SK-N-SH (cell line): ENCODE measurements around the gene PXDC1. TPM values are rescaled to one million over a fixed set of nuclear protein-coding genes. Genes with fewer than 3 reads are reported as not detected.

Experiments used
- CTCF ChIA-PET: fragments of 300-600, 350-600 bp; formaldehyde crosslinking; extraction: SDS; loops from one replicate; lab custom pipeline; 2021; lab: Yijun Ruan, JAX
- POLR2A ChIA-PET: fragments of 350-600 bp; sonication (Branson Sonifier 250); formaldehyde crosslinking; extraction: SDS; loops from one replicate; lab custom pipeline; 2020; ENCODE audit warnings: antibody characterized with exemption, inconsistent platforms; lab: Yijun Ruan, JAX
- DNase-seq: peaks from one replicate; pipeline ENCODE4 v3.0.0; 2012
- H2AFZ ChIP-seq: fragments of 200-600 bp; sonication (generic); 2 replicates; pipeline ENCODE4 v1.8.1; 2016; ENCODE audit warnings: antibody characterized with exemption, mild to moderate bottlenecking, low read depth
- H3F3A ChIP-seq: fragments of 200-600 bp; sonication (generic); replicated peaks from 2 replicates; pipeline ENCODE3; 2016; ENCODE audit warnings: antibody characterized with exemption, mild to moderate bottlenecking; ENCODE audit not compliant: insufficient read depth
- H3K27ac ChIP-seq, 2 experiments: fragments of 200-500 bp in 1 of 2; fragments of 200-600 bp in 1 of 2; sonication (Bioruptor generic) in 1 of 2; sonication (generic), shearing (Covaris generic) in 1 of 2; 2 replicates each; pipeline versions ENCODE4 v1.5.1 to v1.6.1; 2014 to 2016; ENCODE audit warnings: low read depth in 2 of 2, inconsistent platforms in 1 of 2, low read length in 1 of 2, mild to moderate bottlenecking in 1 of 2, mixed read lengths in 1 of 2
- H3K27me3 ChIP-seq: fragments of 200-600 bp; sonication (generic), shearing (Covaris generic); 2 replicates; pipeline ENCODE4 v1.6.1; 2016; ENCODE audit warnings: mixed run types; ENCODE audit not compliant: insufficient read depth
- H3K36me3 ChIP-seq, 2 experiments: fragments of 200-500 bp in 1 of 2; fragments of 200-600 bp in 1 of 2; sonication (Bioruptor generic) in 1 of 2; sonication (generic) in 1 of 2; replicated peaks in 1 of 2; 2 replicates each; pipeline versions ENCODE3 to v1.5.1; 2014 to 2016; ENCODE audit warnings: low read length in 1 of 2, mild to moderate bottlenecking in 1 of 2; ENCODE audit not compliant: insufficient read depth in 2 of 2, control insufficient read depth in 1 of 2
- H3K4me1 ChIP-seq, 2 experiments: fragments of 200-500 bp in 1 of 2; fragments of 200-600 bp in 1 of 2; sonication (Bioruptor generic) in 1 of 2; sonication (generic), shearing (Covaris generic) in 1 of 2; 2 replicates each; pipeline versions ENCODE4 v1.5.1 to v1.6.1; 2014 to 2016; ENCODE audit warnings: low read depth in 1 of 2, low read length in 1 of 2, mixed run types in 1 of 2; ENCODE audit not compliant: insufficient read depth in 2 of 2, control insufficient read depth in 1 of 2
- H3K4me2 ChIP-seq: fragments of 200-600 bp; sonication (generic), shearing (Covaris generic); 2 replicates; pipeline ENCODE4 v1.6.1; 2017; ENCODE audit warnings: mixed run types
- H3K4me3 ChIP-seq, 2 experiments: fragments of 200-500 bp in 1 of 2; fragments of 200-600 bp in 1 of 2; sonication (Bioruptor generic) in 1 of 2; sonication (generic), shearing (Covaris generic) in 1 of 2; 2 replicates each; pipeline versions ENCODE4 v1.5.1 to v1.8.1; 2014 to 2016; ENCODE audit warnings: low read depth in 2 of 2, inconsistent platforms in 1 of 2, low read length in 1 of 2, mild to moderate bottlenecking in 1 of 2, mixed read lengths in 1 of 2, moderate library complexity in 1 of 2
- H3K79me2 ChIP-seq: fragments of 200-600 bp; sonication (generic); 2 replicates; pipeline ENCODE4 v1.8.1; 2017; ENCODE audit warnings: mild to moderate bottlenecking; ENCODE audit not compliant: insufficient read depth
- H3K9ac ChIP-seq: fragments of 200-600 bp; sonication (generic); 2 replicates; pipeline ENCODE4 v1.6.1; 2017; ENCODE audit warnings: mixed run types
- H3K9me2 ChIP-seq: fragments of 200-600 bp; sonication (generic); 2 replicates; pipeline ENCODE4 v1.6.1; 2017; ENCODE audit warnings: mixed run types
- H3K9me3 ChIP-seq: fragments of 200-600 bp; sonication (generic); 2 replicates; pipeline ENCODE4 v1.6.1; 2017; ENCODE audit warnings: mixed run types, mild to moderate bottlenecking, moderate library complexity
- H4K20me1 ChIP-seq: fragments of 200-600 bp; sonication (generic); 2 replicates; pipeline ENCODE4 v1.6.1; 2017; ENCODE audit warnings: mild to moderate bottlenecking, mixed run types; ENCODE audit not compliant: insufficient read depth
- CTCF ChIP-seq: fragments of 200-600 bp; sonication (generic); IDR thresholded peaks from 2 replicates; pipeline ENCODE4 v1.6.1; 2017; ENCODE audit warnings: antibody characterized with exemption, mild to moderate bottlenecking, moderate library complexity
- ELF1 ChIP-seq: IDR thresholded peaks from 2 replicates; pipeline ENCODE4 v1.4.0; 2012
- EP300 ChIP-seq, 2 experiments: IDR thresholded peaks; 2 replicates each; pipeline versions ENCODE4 v1.4.0 to v1.6.1; 2012; ENCODE audit warnings: borderline replicate concordance in 1 of 2, low read depth in 1 of 2, low read length in 1 of 2
- EZH2phosphoT487 ChIP-seq: fragments of 200-600 bp; sonication (generic); IDR thresholded peaks from 2 replicates; pipeline ENCODE4 v1.6.1; 2017; ENCODE audit warnings: low read depth, mixed run types, mild to moderate bottlenecking, antibody characterized with exemption, moderate library complexity, borderline replicate concordance
- FOSL2 ChIP-seq: IDR thresholded peaks from 2 replicates; pipeline ENCODE4 v1.4.0; 2012; ENCODE audit warnings: low read depth, mild to moderate bottlenecking, moderate library complexity, borderline replicate concordance
- IRF3 ChIP-seq: fragments of 150-350 bp; IDR thresholded peaks from 2 replicates; pipeline ENCODE4 v1.6.1; 2016; ENCODE audit warnings: mild to moderate bottlenecking, low read depth, low read length
- JUND ChIP-seq: IDR thresholded peaks from 2 replicates; pipeline ENCODE4 v1.4.0; 2012
- MEF2A ChIP-seq: IDR thresholded peaks from 2 replicates; pipeline ENCODE4 v1.4.0; 2012; ENCODE audit warnings: low read depth, borderline replicate concordance
- MXI1 ChIP-seq: IDR thresholded peaks from 2 replicates; pipeline ENCODE4 v1.6.1; 2012; ENCODE audit warnings: mild to moderate bottlenecking, low read depth, low read length, improper control_type of control experiment
- NFIC ChIP-seq: IDR thresholded peaks from 2 replicates; pipeline ENCODE4 v1.4.0; 2012; ENCODE audit warnings: borderline replicate concordance
- RAD21 ChIP-seq: IDR thresholded peaks from 2 replicates; pipeline ENCODE4 v1.6.1; 2012; ENCODE audit warnings: mild to moderate bottlenecking, low read length
- RCOR1 ChIP-seq: fragments of 150-350 bp; IDR thresholded peaks from 2 replicates; pipeline ENCODE4 v1.6.1; 2017; ENCODE audit warnings: antibody characterized with exemption, low read length
- RFX5 ChIP-seq: IDR thresholded peaks from 2 replicates; pipeline ENCODE4 v1.6.1; 2012; ENCODE audit warnings: mild to moderate bottlenecking, improper control_type of control experiment, low read length
- SMC3 ChIP-seq: IDR thresholded peaks from 2 replicates; pipeline ENCODE4 v1.6.1; 2012; ENCODE audit warnings: low read depth, low read length, improper control_type of control experiment
- TCF12 ChIP-seq: IDR thresholded peaks from 2 replicates; pipeline ENCODE4 v1.4.0; 2012
- YY1 ChIP-seq: IDR thresholded peaks from 2 replicates; pipeline ENCODE4 v1.4.0; 2012; ENCODE audit warnings: low read depth, mild to moderate bottlenecking
- WGBS: methylation state at CpG from one replicate; pipeline ENCODE4 v1.1.6; 2017; ENCODE audit warnings: low lambda C conversion rate; 5-methylcytosine and 5-hydroxymethylcytosine counted together
- polyA plus RNA-seq, 3 experiments: library from polyadenylated mRNA; depleted of rRNA; stranded (reverse); fragments of >200 nt; gene quantifications; 2 replicates each; pipeline ENCODE4 v1.2.3, GENCODE V29; 2012
- TF ChIP-seq, protein P1 (sequence below): IDR thresholded peaks from 2 replicates; pipeline ENCODE4; 2012

PXDC1 gene
- polyA plus RNA-seq, 1 of the 3 experiments (the other 2 are of a cell fraction): 14.1 TPM

DNA sequence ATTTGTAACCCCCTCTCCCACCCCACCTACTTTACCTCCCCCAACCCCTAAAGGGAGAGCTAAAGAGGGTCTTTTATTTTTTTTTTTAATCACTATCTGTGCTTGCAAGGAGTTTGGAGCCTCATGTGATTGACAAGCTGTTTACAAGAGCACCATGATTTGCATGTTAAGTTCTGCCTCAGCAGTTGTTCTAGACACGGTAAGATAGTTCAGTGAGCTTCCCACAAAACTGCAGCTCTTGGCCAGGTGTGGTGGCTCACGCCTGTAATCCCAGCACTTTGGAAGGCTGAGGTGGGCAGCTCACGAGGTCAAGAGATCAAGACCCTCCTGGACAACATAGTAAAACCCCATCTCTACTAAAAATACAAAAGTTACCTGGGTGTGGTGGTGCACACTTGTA lies 5.0 kb upstream of the PXDC1 start:
- Histone ChIP-seq H3K9me3 (no peaks in the 10 kb centered on the region), H3K9ac (no peak overlapping the region), H4K20me1 (no peaks in the 10 kb centered on the region), H3F3A (peaks cover 34% of the 10 kb centered on the region), H3K9me2 (no peaks in the 10 kb centered on the region), H3K4me3 (no peak overlapping the region), H3K27me3 (no peaks in the 10 kb centered on the region), H3K36me3 (no peaks in the 10 kb centered on the region), H3K27ac (no peak overlapping the region), H3K4me1 (peaks cover 4% of the 10 kb centered on the region in 2 experiments; a peak in 2 of 4 replicates), H3K4me2 (no peak overlapping the region), H3K79me2 (peaks cover 10% of the 10 kb centered on the region; the same call in 1 of the 2 replicates), H2AFZ (no peak overlapping the region)
- WGBS: 87% methylated on average over 3 of the region's 3 CpGs
- POLR2A ChIA-PET: no interaction called here
- TF ChIP-seq YY1: no peak
- CTCF ChIA-PET: interaction anchor here (0.9 to 2.2 kb wide), 3 partner anchors 15 to 234 kb away, joined by 3 to 8 read pairs (median 7); partner anchors contain the start of gene FAM50B
- no peak for DNase-seq

DNA sequence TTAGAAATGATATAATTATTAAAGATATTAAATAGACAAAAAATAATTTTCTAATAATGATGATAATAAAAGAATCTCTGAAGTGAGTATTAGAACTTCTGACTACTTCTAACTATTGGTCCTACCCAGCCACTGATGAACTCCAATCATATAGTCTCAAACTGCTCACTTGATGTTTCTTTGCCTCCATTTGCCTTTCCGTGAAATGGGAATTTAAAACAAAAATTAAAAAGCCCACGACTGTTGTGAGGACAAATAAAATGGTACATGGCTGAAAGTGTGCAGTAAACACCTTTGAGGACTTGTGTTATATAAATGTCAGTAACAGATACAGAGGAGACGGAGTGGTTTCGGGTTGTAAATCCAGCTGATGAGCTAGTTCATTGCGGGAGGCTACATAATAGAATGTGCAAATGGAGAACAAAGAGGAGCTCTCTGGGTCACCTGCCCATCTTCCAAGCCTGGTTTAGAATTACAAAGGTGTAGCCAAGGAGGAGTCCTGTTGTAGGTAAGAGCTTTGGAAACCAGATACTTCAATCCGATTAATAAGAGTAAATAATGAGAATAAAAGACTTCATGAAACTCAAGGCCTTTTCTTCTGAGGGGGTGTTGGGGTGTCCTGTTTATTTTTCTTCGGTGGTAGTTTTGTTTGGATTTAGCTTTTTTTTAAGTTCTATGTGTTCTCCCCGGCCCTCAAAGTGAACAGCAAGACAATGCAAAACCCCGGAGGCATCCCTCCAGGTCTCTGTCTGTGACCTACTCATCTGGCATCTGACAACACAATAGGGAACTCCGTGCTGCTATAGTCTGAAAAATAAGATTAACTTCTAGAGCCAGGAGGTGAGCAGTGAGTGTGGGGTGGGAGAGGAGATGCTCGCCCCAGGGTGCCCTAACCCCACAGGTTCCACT lies 4.4 kb upstream of the PXDC1 start:
- H4K20me1 ChIP-seq: no peaks in the 10 kb centered on the region
- H3K36me3 ChIP-seq: no peaks in the 10 kb centered on the region
- no peaks in the 10 kb centered on the region for H3K9me3 ChIP-seq
- TF ChIP-seq EZH2phosphoT487: no peak
- TF ChIP-seq FOSL2: no peak
- no peak for TF ChIP-seq MEF2A
- no peak for TF ChIP-seq JUND
- no peak for TF ChIP-seq CTCF
- TF ChIP-seq SMC3: no peak
- TF ChIP-seq RAD21: no peak
- no peak for TF ChIP-seq NFIC
- no peak for TF ChIP-seq MXI1
- TF ChIP-seq IRF3: no peak
- no peak for TF ChIP-seq TCF12
- TF ChIP-seq RFX5: no peak
- TF ChIP-seq ELF1: no peak
- TF ChIP-seq EP300 (IDR thresholded peaks at IDR 0.05; ENCODE audit: borderline replicate concordance in 1 of 2, low read depth in 1 of 2, low read length in 1 of 2): no peak
- no peak for TF ChIP-seq YY1
- no peak for TF ChIP-seq RCOR1
- TF ChIP-seq, protein P1, sequence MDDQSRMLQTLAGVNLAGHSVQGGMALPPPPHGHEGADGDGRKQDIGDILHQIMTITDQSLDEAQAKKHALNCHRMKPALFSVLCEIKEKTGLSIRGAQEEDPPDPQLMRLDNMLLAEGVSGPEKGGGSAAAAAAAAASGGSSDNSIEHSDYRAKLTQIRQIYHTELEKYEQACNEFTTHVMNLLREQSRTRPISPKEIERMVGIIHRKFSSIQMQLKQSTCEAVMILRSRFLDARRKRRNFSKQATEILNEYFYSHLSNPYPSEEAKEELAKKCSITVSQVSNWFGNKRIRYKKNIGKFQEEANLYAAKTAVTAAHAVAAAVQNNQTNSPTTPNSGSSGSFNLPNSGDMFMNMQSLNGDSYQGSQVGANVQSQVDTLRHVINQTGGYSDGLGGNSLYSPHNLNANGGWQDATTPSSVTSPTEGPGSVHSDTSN: no peak
- H3K27ac ChIP-seq: no peak overlapping the region
- H3K4me2 ChIP-seq: no peak overlapping the region
- 72% methylated on average over 11 of the region's 11 CpGs for whole genome bisulfite sequencing
- H3K9me2 ChIP-seq: no peaks in the 10 kb centered on the region
- CTCF ChIA-PET: interaction anchor here (0.7 to 2.2 kb wide), 10 partner anchors 10 to 522 kb away, joined by 3 to 8 read pairs (median 3); partner anchors contain the start of gene FAM50B
- H3K79me2 ChIP-seq: peaks cover 16% of the 10 kb centered on the region
- H3K27me3 ChIP-seq: no peaks in the 10 kb centered on the region
- POLR2A ChIA-PET: no interaction called here
- no peak overlapping the region for H3K4me3 ChIP-seq
- DNase-seq: no peak
- H3F3A ChIP-seq: peaks cover 34% of the 10 kb centered on the region
- H3K9ac ChIP-seq: no peak overlapping the region
- peaks cover 4 to 8% of the 10 kb centered on the region in 2 experiments; a peak in 2 of 4 replicates for H3K4me1 ChIP-seq
- H2AFZ ChIP-seq: no peak overlapping the region
